OCI-LY7 (cell line): ENCODE measurements around the gene TPRN. TPM values are rescaled to one million over a fixed set of nuclear protein-coding genes. Genes with fewer than 3 reads are reported as not detected.

Experiments used
- BruUV-seq: library from RNA; stranded (reverse); fragments of 400-500 nt; replicated peaks from 2 replicates; lab custom pipeline; 2021; lab: Mats Ljungman, UMichigan
- CTCF ChIA-PET: fragments of 300-600 bp; sonication (Branson Sonifier 250); formaldehyde crosslinking; loops from one replicate; lab custom pipeline; 2022; ENCODE audit warnings: antibody characterized with exemption; ENCODE audit not compliant: unreplicated experiment; lab: Charles Lee
- POLR2A ChIA-PET: fragments of 300-600 bp; sonication (Branson Sonifier 250); formaldehyde crosslinking; loops from one replicate; lab custom pipeline; 2022; ENCODE audit warnings: antibody characterized with exemption; lab: Charles Lee
- DNase-seq: peaks from one replicate; pipeline ENCODE4 v3.0.0-alpha.2; 2015; ENCODE audit warnings: low spot score
- H2AFZ ChIP-seq: fragments of 200-600 bp; sonication (generic), shearing (Covaris generic); 2 replicates; pipeline ENCODE4 v1.6.1; 2014; ENCODE audit warnings: mild to moderate bottlenecking, antibody characterized with exemption, low read length, moderate library complexity
- H3K27ac ChIP-seq: fragments of 200-600 bp; sonication (generic); 2 replicates; pipeline ENCODE4 v1.5.1; 2014; ENCODE audit warnings: mixed run types, low read depth, mild to moderate bottlenecking, moderate library complexity, low read length, inconsistent platforms; ENCODE audit not compliant: poor library complexity, severe bottlenecking
- H3K36me3 ChIP-seq: fragments of 200-600 bp; sonication (generic); 2 replicates; pipeline ENCODE4 v1.6.1; 2014; ENCODE audit warnings: mild to moderate bottlenecking, antibody characterized with exemption, low read length, moderate library complexity, mixed read lengths; ENCODE audit not compliant: insufficient read depth
- H3K4me1 ChIP-seq: fragments of 200-600 bp; sonication (generic); 2 replicates; pipeline ENCODE4 v1.5.1; 2014; ENCODE audit warnings: mild to moderate bottlenecking, low read length; ENCODE audit not compliant: insufficient read depth, poor library complexity, severe bottlenecking
- H3K4me2 ChIP-seq: fragments of 200-600 bp; sonication (generic); 2 replicates; pipeline ENCODE4 v1.6.1; 2014; ENCODE audit warnings: mild to moderate bottlenecking, low read length
- H3K4me3 ChIP-seq: fragments of 200-600 bp; sonication (generic); 2 replicates; pipeline ENCODE4 v1.5.1; 2014; ENCODE audit warnings: mild to moderate bottlenecking, low read depth, low read length; ENCODE audit not compliant: poor library complexity, severe bottlenecking
- H3K79me2 ChIP-seq: fragments of 200-600 bp; sonication (generic); 2 replicates; pipeline ENCODE4 v1.6.1; 2016; ENCODE audit warnings: low read depth, mild to moderate bottlenecking, low read length, moderate library complexity, mixed read lengths; ENCODE audit not compliant: insufficient read depth
- H3K9me2 ChIP-seq: fragments of 200-600 bp; sonication (generic); 2 replicates; pipeline ENCODE4 v1.6.1; 2016; ENCODE audit warnings: mild to moderate bottlenecking, low read length, mixed read lengths; ENCODE audit not compliant: insufficient read depth
- H3K9me3 ChIP-seq: fragments of 200-600 bp; sonication (generic); 2 replicates; pipeline ENCODE4 v1.6.1; 2014; ENCODE audit warnings: mild to moderate bottlenecking, mixed run types, low read length, mixed read lengths
- H4K20me1 ChIP-seq: fragments of 200-600 bp; sonication (generic); 2 replicates; pipeline ENCODE4 v1.6.1; 2014; ENCODE audit warnings: mild to moderate bottlenecking, antibody characterized with exemption, low read length, moderate library complexity, mixed read lengths; ENCODE audit not compliant: insufficient read depth
- CTCF ChIP-seq: fragments of 200-600 bp; sonication (generic); conservative IDR thresholded peaks from 2 replicates; pipeline ENCODE4 v1.5.1; 2014; ENCODE audit warnings: mild to moderate bottlenecking, antibody characterized with exemption, low read length, moderate library complexity, mixed read lengths
- EZH2phosphoT487 ChIP-seq: fragments of 200-600 bp; sonication (generic); IDR thresholded peaks from 2 replicates; pipeline ENCODE4 v1.6.1; 2018; ENCODE audit warnings: low read depth, borderline replicate concordance, mild to moderate bottlenecking, mixed run types, antibody characterized with exemption, low read length, moderate library complexity, mixed read lengths
- intact Hi-C: fragments of 100-400 bp; cut with micrococcal nuclease; formaldehyde crosslinking; loops from one replicate; pipeline ENCODE4 v1.10.0; 2022; ENCODE audit not compliant: unreplicated experiment
- total RNA-seq, 2 experiments: library from RNA; depleted of rRNA in 1 of 2; stranded (reverse); fragments of >200 nt in 1 of 2; shearing (Covaris generic) in 1 of 2; gene quantifications; 2 replicates each; pipeline ENCODE4 v1.2.3, GENCODE V29; 2014 to 2022

The TPRN gene
- total RNA-seq, 2 experiments from 2014 or later: 9.0 to 15.9 TPM

GRCh38 chr9:137218754-137219271 lies 18.3 kb upstream of the TPRN start:
- no peak for TF ChIP-seq CTCF
- TF ChIP-seq EZH2phosphoT487: no peak
- H4K20me1 ChIP-seq: no peaks in the 10 kb centered on the region
- H3K36me3 ChIP-seq: peaks cover 47% of the 10 kb centered on the region; the same call in 1 of the 2 replicates
- no peak overlapping the region for H2AFZ ChIP-seq
- no peaks in the 10 kb centered on the region for H3K9me2 ChIP-seq
- no peak overlapping the region for H3K4me3 ChIP-seq
- no peak overlapping the region for H3K4me2 ChIP-seq
- H3K9me3 ChIP-seq: no peaks in the 10 kb centered on the region
- POLR2A ChIA-PET: interaction anchor here (0.6 kb wide), 1 partner anchor 16 kb away, joined by 6 read pairs; no protein-coding TSS in a partner anchor
- CTCF ChIA-PET: no interaction called here
- no peak overlapping the region for H3K27ac ChIP-seq
- no peak for DNase-seq
- intact Hi-C loops: no loop called here
- peaks cover 15% of the 10 kb centered on the region for H3K4me1 ChIP-seq
- H3K79me2 ChIP-seq: no peaks in the 10 kb centered on the region
- BruUV-seq: no TSS peak

- peaks cover 15% of the 10 kb centered on the region for H3K4me1 ChIP-seq
Measured at GRCh38 chr9:137218212-137218753, 17.7 kb upstream of the TPRN start.

More at GRCh38 chr9:137218212-137218753, 17.7 kb upstream of the TPRN start:
- no peaks in the 10 kb centered on the region for H3K79me2 ChIP-seq
- BruUV-seq: no TSS peak
- no peaks in the 10 kb centered on the region for H3K9me2 ChIP-seq
- no peaks in the 10 kb centered on the region for H3K9me3 ChIP-seq
- H3K27ac ChIP-seq: no peak overlapping the region
- no peak overlapping the region for H2AFZ ChIP-seq
- no peak overlapping the region for H3K4me3 ChIP-seq
- H3K36me3 ChIP-seq: peaks cover 49% of the 10 kb centered on the region; the same call in 1 of the 2 replicates
- ChIA-PET POLR2A (no interaction called here), CTCF (no interaction called here)
- intact Hi-C loops: no loop called here
- H4K20me1 ChIP-seq: no peaks in the 10 kb centered on the region
- no peak overlapping the region for H3K4me2 ChIP-seq
- TF ChIP-seq EZH2phosphoT487: no peak
- no peak for TF ChIP-seq CTCF
- no peak for DNase-seq
